ENCODE results near the gene RGS7. TPM values are rescaled to one million over a fixed set of nuclear protein-coding genes. Genes with fewer than 3 reads are reported as not detected.
"Not testable (repeated sequence)": the region's sequence is repeated elsewhere in the genome, so short reads cannot be mapped to it uniquely, and the experiment has no call there.

RGS7 gene
- total RNA-seq, 1 donor from 2014 or later: 19.7 TPM

DNA sequence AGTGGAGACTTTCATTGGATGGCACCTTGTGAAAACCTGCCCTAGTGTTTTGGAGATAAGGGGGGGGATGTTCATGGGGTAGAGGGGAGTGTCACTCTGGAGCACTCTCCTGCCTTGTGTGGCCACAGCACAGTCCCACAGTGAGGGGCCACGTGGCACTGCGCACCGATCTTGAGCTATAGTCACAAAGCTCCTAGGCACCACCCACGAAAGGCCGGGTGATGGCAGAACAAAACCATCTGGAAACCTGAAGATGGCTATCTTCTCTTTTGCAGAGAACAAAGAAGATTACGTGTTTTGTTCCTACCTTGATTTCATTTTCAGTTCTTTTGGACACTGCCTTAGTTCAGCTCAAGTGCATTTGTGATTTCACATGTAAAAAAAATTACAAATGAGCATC lies 220.6 kb downstream of the RGS7 start:
- no peak for DNase-seq

- no peak for DNase-seq
These were observed 225.3 kb downstream of the RGS7 start for GRCh38 chr1:241131636-241132194.

- no peak for DNase-seq
These were observed 226.1 kb downstream of the RGS7 start for GRCh38 chr1:241130881-241131280.

DNA sequence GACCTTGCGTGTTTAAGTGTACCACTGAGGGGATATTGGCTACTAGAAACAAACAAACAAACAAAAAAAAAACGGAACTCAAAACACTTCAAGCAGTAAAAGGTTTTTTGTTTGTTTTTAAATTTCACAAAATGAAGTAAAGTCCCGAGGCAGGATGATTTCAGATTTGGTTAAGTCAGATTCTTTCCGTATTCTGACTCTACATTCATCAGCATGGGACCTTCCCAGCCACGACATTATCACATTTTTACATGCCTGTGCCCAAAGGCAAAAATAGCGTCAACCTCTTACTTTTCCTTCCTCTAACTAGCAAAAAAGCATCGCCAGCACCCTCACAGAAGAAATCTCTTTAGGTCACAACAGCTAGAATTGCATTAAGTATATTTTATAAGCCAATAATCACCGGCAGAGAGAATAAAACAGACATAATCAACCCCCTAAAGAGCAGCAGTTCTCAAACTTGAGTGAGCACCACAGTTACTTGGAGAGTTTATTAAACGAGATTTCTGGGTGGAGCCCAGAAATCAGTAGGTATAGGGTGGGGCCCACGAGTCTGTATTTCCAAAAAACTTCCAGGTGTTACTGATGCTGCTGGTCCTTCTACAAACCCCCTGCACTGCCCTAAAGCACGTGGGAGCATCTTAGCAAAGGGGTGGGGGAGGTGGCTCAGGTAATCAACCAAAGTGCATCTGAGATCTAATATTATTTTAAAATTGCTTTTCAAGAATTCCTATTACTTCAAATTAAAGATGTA lies 227.6 kb downstream of the RGS7 start:
- DNase-seq: no peak

DNA sequence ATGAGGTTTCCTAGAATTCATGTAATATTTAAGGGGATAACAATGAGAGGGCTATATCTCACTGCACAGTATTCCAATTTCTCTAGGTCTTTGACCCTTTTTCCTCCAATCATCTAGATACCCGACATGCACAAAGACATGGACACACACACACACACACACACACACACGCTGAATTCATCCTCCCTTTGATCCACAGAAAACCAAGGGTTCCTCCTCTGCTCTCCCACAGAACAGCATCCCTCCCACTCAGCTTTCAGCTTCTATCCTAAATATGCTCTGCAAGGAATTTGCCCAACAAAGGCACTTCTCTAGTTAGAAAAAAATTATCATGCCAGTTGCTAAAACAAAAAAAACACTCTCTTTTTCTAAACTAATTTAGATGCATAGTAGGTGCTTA lies 231.7 kb downstream of the RGS7 start:
- no peak for DNase-seq

- no peak for DNase-seq
These were observed 239.0 kb downstream of the RGS7 start for GRCh38 chr1:241118049-241118448.

- DNase-seq: no peak
These were observed 241.2 kb downstream of the RGS7 start for GRCh38 chr1:241115784-241116183.

- no peak for DNase-seq
These were observed 242.2 kb downstream of the RGS7 start for GRCh38 chr1:241114699-241115233.

DNA sequence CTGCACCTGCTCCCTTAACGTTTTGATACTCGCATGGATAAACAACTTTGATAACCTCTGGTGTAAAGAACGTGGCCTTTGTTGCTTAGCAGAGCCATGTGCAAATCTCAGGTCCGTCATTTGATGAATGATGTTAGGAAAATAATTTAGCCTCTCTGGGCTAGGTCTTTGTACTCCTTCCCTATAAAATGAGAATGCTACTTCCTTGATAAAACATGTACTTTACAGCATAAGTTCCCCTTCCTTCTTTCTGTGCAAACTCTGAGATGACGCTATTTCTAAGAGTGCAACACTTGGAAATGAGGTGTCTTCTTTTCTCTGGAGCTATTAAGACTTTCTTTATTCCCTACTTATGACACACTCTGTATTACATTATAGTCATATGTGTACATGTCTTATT lies 243.4 kb downstream of the RGS7 start:
- no peak for DNase-seq

DNA sequence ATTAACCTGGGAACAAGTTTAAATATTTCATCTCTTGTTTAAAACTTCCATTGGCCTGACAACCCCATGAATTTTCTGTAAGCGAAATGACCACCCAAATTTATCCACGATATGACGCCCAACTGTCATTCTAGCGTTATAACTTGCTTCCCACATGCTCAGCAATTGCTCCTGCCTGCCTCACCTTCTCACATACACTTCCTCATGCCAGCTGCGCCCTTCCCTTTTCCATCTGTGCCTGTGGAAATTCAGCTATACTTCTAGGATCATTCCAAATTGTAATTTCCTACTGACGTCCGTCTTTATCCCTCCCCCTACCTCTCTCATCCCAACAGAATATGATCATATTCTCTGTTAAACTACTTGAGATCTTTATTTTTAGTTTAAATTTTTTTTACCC lies 248.0 kb downstream of the RGS7 start:
- DNase-seq: no peak

DNA sequence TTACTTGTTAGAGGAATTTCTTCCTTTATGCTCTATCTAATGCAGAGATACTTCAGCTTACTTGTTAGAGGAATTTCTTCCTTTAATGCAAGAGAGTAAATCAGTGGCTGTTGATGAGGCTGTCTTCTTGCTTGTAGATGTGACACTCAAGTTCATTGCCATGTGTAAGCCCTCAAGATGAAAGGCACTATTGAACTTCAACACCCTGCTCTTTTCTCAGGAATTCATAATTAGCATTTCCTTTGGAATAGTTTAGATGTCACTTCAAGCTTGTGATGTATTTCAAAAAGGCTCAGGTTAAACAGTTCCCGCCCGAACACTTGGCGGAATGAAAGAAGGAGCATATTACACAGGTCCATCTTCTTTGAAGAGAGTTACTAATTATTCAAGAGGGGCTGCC lies 251.9 kb downstream of the RGS7 start:
- no peak for DNase-seq

DNA sequence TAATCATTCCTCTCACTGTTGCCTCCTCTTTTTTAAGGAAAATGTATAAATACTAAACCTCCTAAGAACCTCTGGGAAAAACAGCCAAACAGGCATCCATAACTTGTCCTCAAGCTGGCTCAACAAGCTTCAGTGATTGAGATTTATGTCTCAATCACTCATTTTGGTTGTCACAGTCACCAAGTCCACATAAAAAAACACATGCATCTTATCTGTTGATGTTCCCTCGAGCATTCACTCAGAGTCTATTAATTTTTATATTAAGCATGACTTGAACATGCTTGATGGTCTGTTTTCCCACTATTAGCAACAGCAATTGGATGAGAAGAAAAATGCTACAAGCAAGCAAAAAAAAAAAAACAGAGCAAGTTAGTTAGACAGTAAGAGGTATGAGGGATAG lies 254.3 kb downstream of the RGS7 start:
- no peak for DNase-seq

GRCh38 chr1:241101622-241102021 lies 255.4 kb downstream of the RGS7 start:
- DNase-seq: no peak

GRCh38 chr1:241097479-241097878 lies 259.5 kb downstream of the RGS7 start:
- DNase-seq: no peak

DNA sequence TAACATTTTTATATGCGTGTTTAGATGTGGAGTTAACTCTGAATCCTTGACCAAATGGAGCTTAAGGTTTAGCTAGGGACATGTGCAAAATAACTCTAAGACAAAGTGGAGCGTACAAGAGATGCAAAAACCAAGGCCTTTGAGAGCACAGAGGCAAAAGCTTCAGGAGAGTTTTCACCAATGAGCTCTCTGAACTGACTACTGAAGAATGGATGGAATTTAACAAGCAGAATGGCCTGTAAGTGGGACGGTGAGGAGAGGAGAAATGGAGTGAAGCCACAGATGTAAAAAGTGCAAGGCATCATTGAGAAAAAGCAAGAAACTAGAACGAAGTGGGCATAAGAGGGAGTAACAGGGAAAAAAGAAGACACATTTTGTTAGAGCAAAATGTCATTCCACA lies 260.0 kb downstream of the RGS7 start:
- DNase-seq: no peak

DNA sequence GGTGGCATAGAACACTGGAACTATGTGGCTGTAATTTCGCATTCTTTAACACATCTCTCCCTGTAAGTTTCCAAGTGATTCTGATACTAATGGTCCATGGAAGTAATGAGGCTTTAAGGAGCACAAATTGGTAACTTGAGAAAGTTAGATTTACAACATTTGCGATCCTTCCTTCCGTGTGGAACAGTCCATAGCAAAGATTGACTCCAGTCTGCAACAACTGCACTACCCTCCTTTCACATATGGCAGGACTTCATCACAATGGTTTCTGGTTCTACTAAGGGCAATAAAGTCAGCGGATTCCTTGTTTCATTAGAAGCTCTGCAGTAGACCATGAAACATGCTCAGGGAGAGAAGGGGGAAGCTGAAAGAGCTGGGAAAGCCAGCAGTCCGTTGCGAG lies 261.2 kb downstream of the RGS7 start:
- DNase-seq: no peak

DNA sequence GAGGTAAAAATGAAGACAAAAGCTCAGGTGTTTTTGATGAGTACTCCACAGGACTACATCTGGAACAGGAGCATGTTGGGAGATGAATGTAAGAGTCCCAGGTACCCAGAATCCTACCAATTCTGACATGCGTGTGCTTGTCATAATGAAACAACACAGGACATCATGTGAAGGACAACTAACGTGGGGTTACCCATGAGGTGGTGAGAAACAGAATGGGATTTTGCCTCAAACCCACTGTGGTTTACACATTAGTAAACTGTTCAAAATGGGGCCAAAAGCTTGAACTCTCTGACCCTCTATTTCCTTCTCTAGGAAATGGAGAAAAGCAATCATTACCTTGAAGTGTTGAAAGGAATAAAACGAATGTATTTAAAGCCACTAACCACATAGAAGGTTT lies 266.2 kb downstream of the RGS7 start:
- DNase-seq: no peak

- DNase-seq: not testable (repeated sequence)
These were observed 267.9 kb downstream of the RGS7 start for GRCh38 chr1:241089066-241089465.

DNA sequence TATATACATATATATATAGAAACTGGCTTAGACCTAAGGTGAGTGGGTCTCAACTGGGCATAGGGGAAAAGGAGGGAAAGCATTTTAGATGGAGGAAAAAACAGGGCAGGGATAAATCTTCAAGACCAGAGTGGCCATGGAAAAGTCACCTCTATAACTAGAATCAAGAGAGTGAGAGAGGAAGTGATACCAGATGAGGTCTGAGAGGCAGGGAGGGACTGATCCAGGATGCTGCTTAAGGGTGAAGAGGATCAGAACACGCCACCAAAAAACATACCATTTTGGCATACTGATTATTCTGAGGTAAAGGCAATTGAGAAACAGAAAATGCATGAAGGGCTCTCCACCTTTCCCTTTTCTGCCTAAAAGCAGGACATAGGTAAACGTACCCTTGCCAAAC lies 268.9 kb downstream of the RGS7 start:
- not testable (repeated sequence) for DNase-seq

GRCh38 chr1:241086686-241087085 lies 270.3 kb downstream of the RGS7 start:
- no peak for DNase-seq

GRCh38 chr1:241083285-241083684 lies 273.7 kb downstream of the RGS7 start:
- DNase-seq: no peak

- no peak for DNase-seq
These were observed 275.5 kb downstream of the RGS7 start for GRCh38 chr1:241081473-241081872.

GRCh38 chr1:241079459-241079858 lies 277.5 kb downstream of the RGS7 start:
- no peak for DNase-seq

DNA sequence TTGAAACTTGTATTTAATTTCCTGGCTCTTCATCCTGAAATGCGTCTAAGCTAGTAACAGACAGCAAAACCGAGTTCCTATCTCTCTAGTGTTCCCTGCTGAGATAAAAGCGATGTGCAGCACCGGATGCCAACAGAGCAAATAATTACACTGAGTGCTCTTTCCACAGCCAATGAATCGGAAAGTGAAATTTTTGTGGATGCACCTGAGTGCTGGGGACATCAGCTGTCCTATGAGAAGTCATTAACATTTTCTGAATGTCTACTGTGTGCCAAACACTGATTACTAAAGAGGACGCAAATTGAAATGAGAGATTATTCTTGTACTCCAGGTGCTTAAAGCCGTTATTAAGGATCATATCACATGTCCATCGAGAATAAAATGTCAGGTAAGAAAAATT lies 278.0 kb downstream of the RGS7 start:
- no peak for DNase-seq

Measured in occipital lobe (tissue), 2 donors.